Esophagus (tissue), 2 donors: ENCODE results near the gene ABI3BP. TPM values are rescaled to one million over a fixed set of nuclear protein-coding genes. Genes with fewer than 3 reads are reported as not detected.

Experiments
- H3K27ac ChIP-seq, 2 donors: one replicate each; pipeline ENCODE4 v1.5.1; 2013; ENCODE audit warnings: low read depth in 2 of 2, mild to moderate bottlenecking in 2 of 2, inconsistent platforms in 1 of 2, low read length in 1 of 2, moderate library complexity in 1 of 2
- H3K27me3 ChIP-seq, 2 donors: one replicate each; pipeline ENCODE4 v1.6.1; 2013; ENCODE audit warnings: low read length in 2 of 2, control low read depth in 1 of 2, mild to moderate bottlenecking in 1 of 2; ENCODE audit not compliant: insufficient read depth in 2 of 2, control insufficient read depth in 1 of 2
- H3K36me3 ChIP-seq, 2 donors: one replicate each; pipeline ENCODE4 v1.6.1; 2013; ENCODE audit warnings: low read length in 1 of 2; ENCODE audit not compliant: control insufficient read depth in 2 of 2, insufficient read depth in 2 of 2
- H3K4me1 ChIP-seq, 2 donors: one replicate each; pipeline ENCODE4 v1.6.1; 2013; ENCODE audit warnings: low read length in 1 of 2; ENCODE audit not compliant: control insufficient read depth in 2 of 2, insufficient read depth in 2 of 2
- H3K4me3 ChIP-seq, 2 donors: one replicate each; pipeline ENCODE4 v1.5.1; 2013; ENCODE audit warnings: low read length in 2 of 2, mild to moderate bottlenecking in 2 of 2, low read depth in 1 of 2, moderate library complexity in 1 of 2
- H3K9me3 ChIP-seq, 2 donors: one replicate each; pipeline ENCODE4 v1.6.1; 2013; ENCODE audit warnings: mild to moderate bottlenecking in 2 of 2, low read depth in 1 of 2, low read length in 1 of 2, moderate library complexity in 1 of 2; ENCODE audit not compliant: control insufficient read depth in 2 of 2, insufficient read depth in 1 of 2
- WGBS, 2 donors: extraction: QIAGEN DNeasy Blood & Tissue Kit; methylation state at CpG; one replicate each; pipeline ENCODE4 v1.1.7; 2013; 5-methylcytosine and 5-hydroxymethylcytosine counted together
- polyA plus RNA-seq, 2 donors: library from polyadenylated mRNA; stranded (reverse); fragments of 200-250 nt; gene quantifications; one replicate each; pipeline ENCODE4 v1.2.3, GENCODE V29; 2013
- donor health status: healthy with polysubstance abuse.
- donor health status: Bipolar disorder and iron deficiency.

ABI3BP gene
- polyA plus RNA-seq, 2 donors, result 2.1 to 4.0 TPM

- 89 to 94% methylated on average over 1 of the region's 1 CpG for WGBS, 2 donors
- Histone ChIP-seq H3K9me3 (peaks cover 0 to 2% of the 10 kb centered on the region in 2 donors), H3K36me3 (no peaks in the 10 kb centered on the region), H3K27me3 (no peaks in the 10 kb centered on the region), H3K4me1 (no peaks in the 10 kb centered on the region), H3K27ac (no peak overlapping the region), H3K4me3 (no peak overlapping the region)
Measured at GRCh38 chr3:100836661-100837060, 156.6 kb downstream of the ABI3BP start.

GRCh38 chr3:100834332-100834731, 158.9 kb downstream of the ABI3BP start:
- Histone ChIP-seq H3K36me3 (no peaks in the 10 kb centered on the region), H3K4me1 (no peaks in the 10 kb centered on the region), H3K27me3 (no peaks in the 10 kb centered on the region), H3K27ac (no peak overlapping the region), H3K9me3 (peaks cover 0 to 5% of the 10 kb centered on the region in 2 donors), H3K4me3 (no peak overlapping the region)
- WGBS, 2 donors, result 83 to 85% methylated on average over 5 of the region's 5 CpGs

GRCh38 chr3:100833483-100833882, 159.7 kb downstream of the ABI3BP start:
- no peaks in the 10 kb centered on the region for H3K36me3 ChIP-seq
- no peak overlapping the region for H3K27ac ChIP-seq
- H3K27me3 ChIP-seq, result no peaks in the 10 kb centered on the region
- no peaks in the 10 kb centered on the region for H3K4me1 ChIP-seq
- H3K9me3 ChIP-seq, result peaks cover 0 to 5% of the 10 kb centered on the region in 2 donors
- WGBS, 2 donors, result 64% methylated on average over 3 of the region's 3 CpGs
- H3K4me3 ChIP-seq, result no peak overlapping the region

GRCh38 chr3:100831629-100832028, 161.6 kb downstream of the ABI3BP start:
- 48 to 60% methylated on average over 2 of the region's 2 CpGs for WGBS, 2 donors
- Histone ChIP-seq H3K36me3 (no peaks in the 10 kb centered on the region), H3K4me1 (no peaks in the 10 kb centered on the region), H3K9me3 (peaks cover 0 to 5% of the 10 kb centered on the region in 2 donors), H3K27me3 (no peaks in the 10 kb centered on the region), H3K4me3 (no peak overlapping the region), H3K27ac (no peak overlapping the region)

- Histone ChIP-seq H3K27ac (no peak overlapping the region), H3K36me3 (no peaks in the 10 kb centered on the region), H3K27me3 (no peaks in the 10 kb centered on the region), H3K4me1 (no peaks in the 10 kb centered on the region), H3K4me3 (no peak overlapping the region), H3K9me3 (peaks cover 0 to 5% of the 10 kb centered on the region in 2 donors)
Measured at GRCh38 chr3:100830931-100831330, 162.3 kb downstream of the ABI3BP start.

DNA sequence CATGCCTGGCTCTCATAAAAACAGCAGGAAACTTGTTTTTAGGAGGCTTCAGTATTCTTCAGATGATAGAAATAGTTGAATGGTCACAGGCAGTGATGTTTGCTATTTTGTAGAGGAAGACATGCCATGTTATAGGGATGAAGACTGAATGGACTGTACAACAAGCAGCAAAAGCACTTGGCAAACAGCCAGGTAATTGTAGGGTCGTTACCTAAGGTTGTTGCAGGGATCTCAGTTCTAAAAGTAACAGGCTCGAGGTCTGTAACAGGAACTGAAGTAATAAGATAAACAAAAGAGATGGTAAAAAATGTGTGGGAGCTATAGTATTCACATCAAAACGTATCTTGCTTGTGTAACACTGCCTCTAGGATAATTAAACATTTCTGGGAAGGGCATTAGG, 167.6 kb downstream of the ABI3BP start:
- H3K4me3 ChIP-seq, result no peak overlapping the region
- no peaks in the 10 kb centered on the region for H3K27me3 ChIP-seq
- H3K9me3 ChIP-seq, result no peaks in the 10 kb centered on the region
- 42 to 54% methylated on average over 3 of the region's 3 CpGs for WGBS, 2 donors
- no peak overlapping the region for H3K27ac ChIP-seq
- no peaks in the 10 kb centered on the region for H3K36me3 ChIP-seq
- H3K4me1 ChIP-seq, result no peaks in the 10 kb centered on the region

- Histone ChIP-seq H3K4me1 (no peaks in the 10 kb centered on the region), H3K4me3 (no peak overlapping the region), H3K27ac (no peak overlapping the region), H3K27me3 (no peaks in the 10 kb centered on the region), H3K36me3 (no peaks in the 10 kb centered on the region), H3K9me3 (no peaks in the 10 kb centered on the region)
- WGBS, 2 donors, result 89 to 90% methylated on average over 3 of the region's 3 CpGs
Measured at GRCh38 chr3:100815583-100815982, 177.6 kb downstream of the ABI3BP start.

- WGBS, 2 donors, result 77 to 82% methylated on average over 2 of the region's 2 CpGs
- H3K27me3 ChIP-seq, result no peaks in the 10 kb centered on the region
- H3K9me3 ChIP-seq, result no peaks in the 10 kb centered on the region
- H3K4me1 ChIP-seq, result no peaks in the 10 kb centered on the region
- no peak overlapping the region for H3K27ac ChIP-seq
- no peaks in the 10 kb centered on the region for H3K36me3 ChIP-seq
- no peak overlapping the region for H3K4me3 ChIP-seq
Measured at GRCh38 chr3:100813828-100814227, 179.4 kb downstream of the ABI3BP start.

DNA sequence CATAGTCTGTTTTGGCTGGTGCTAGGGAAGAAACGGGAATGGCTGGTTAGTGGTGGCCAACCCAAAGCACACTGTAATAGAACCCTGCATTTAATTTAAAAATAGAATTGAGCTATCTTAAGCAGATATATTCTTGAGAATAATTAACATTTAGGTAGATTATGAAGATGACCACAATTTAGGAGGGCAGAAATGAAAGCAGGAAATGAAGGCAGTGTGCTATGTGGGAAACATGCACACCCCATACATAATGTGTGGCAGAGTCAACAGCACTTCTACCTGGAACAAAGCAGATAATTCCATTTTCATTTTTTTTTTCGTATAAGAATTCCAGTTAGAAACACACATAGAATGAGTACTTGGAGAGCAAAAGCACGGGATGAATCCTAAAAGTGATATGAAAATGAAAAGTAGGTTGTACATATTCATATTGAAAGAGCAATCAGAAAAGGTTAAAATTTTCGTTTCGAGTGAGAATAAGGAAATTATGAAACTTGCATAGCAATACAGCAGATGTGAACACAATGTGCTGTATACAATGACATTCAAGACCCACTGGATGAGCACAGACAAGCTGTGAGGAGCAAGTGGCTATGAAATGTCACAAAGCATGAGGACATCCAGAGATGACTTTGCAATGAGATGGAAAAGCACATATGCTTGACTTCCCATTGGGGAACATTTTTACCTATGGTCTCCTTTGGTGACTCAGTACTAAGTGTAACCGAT, 181.3 kb downstream of the ABI3BP start:
- Histone ChIP-seq H3K27ac (no peak overlapping the region), H3K9me3 (no peaks in the 10 kb centered on the region), H3K4me1 (no peaks in the 10 kb centered on the region), H3K27me3 (no peaks in the 10 kb centered on the region), H3K36me3 (no peaks in the 10 kb centered on the region), H3K4me3 (no peak overlapping the region)
- WGBS, 2 donors, result 79 to 81% methylated on average over 6 of the region's 6 CpGs

GRCh38 chr3:100810671-100811070, 182.6 kb downstream of the ABI3BP start:
- H3K9me3 ChIP-seq, result no peaks in the 10 kb centered on the region
- H3K27ac ChIP-seq, result no peak overlapping the region
- 82% methylated on average over 1 of the region's 1 CpG for WGBS, 2 donors
- H3K27me3 ChIP-seq, result no peaks in the 10 kb centered on the region
- no peak overlapping the region for H3K4me3 ChIP-seq
- no peaks in the 10 kb centered on the region for H3K4me1 ChIP-seq
- H3K36me3 ChIP-seq, result no peaks in the 10 kb centered on the region
